A673 (cell line): ENCODE measurements around the gene CADPS2.

Experiments
- EZH2 ChIP-seq: fragments of 200-600 bp; sonication (generic); IDR thresholded peaks from 2 replicates; pipeline ENCODE4 v1.6.1; 2017; ENCODE audit warnings: borderline replicate concordance, low read depth, mild to moderate bottlenecking, mixed read lengths, antibody characterized with exemption, low read length; ENCODE audit not compliant: poor library complexity, severe bottlenecking
- TF ChIP-seq, protein P1 (sequence below): fragments of 300-800, 200-600 bp; sonication (generic); conservative IDR thresholded peaks from 2 replicates; pipeline ENCODE4 v1.5.1; 2017; ENCODE audit warnings: low read depth, mild to moderate bottlenecking, antibody characterized with exemption, low read length, moderate library complexity, mixed read lengths

DNA sequence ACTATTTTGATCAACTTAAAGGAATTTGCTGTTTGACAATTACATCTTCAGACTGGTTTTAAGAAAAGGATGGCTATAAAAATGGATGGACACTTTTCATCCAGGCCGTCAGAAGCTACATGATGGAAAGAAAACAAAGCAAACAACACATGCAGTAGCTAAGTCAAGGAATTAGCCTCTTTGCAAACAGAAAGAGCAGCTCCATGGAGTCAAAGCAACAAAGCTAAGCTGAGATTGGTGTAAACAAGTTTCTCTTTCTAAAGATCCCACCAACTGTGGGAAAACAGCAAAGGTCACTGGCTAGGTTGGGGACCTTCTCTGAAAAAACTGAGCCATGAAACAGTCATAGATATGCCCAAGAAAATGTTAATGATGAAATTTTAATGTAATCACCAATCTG is 286.2 kb downstream of the CADPS2 start:
- TF ChIP-seq, protein P1, sequence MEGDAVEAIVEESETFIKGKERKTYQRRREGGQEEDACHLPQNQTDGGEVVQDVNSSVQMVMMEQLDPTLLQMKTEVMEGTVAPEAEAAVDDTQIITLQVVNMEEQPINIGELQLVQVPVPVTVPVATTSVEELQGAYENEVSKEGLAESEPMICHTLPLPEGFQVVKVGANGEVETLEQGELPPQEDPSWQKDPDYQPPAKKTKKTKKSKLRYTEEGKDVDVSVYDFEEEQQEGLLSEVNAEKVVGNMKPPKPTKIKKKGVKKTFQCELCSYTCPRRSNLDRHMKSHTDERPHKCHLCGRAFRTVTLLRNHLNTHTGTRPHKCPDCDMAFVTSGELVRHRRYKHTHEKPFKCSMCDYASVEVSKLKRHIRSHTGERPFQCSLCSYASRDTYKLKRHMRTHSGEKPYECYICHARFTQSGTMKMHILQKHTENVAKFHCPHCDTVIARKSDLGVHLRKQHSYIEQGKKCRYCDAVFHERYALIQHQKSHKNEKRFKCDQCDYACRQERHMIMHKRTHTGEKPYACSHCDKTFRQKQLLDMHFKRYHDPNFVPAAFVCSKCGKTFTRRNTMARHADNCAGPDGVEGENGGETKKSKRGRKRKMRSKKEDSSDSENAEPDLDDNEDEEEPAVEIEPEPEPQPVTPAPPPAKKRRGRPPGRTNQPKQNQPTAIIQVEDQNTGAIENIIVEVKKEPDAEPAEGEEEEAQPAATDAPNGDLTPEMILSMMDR, result no peak
- TF ChIP-seq EZH2, result no peak
